Uterus (tissue), 4 donors: Measurements from ENCODE around the gene BCCIP. TPM values are rescaled to one million over a fixed set of nuclear protein-coding genes. Genes with fewer than 3 reads are reported as not detected.

Experiments
- DNase-seq, 2 donors: peaks; one replicate each; pipeline ENCODE4 v3.0.0-alpha.2; 2019 to 2020
- H3K27ac ChIP-seq, 2 donors: fragments of 200-600 bp; sonication (generic); 1 replicate in 1 of 2; 2 replicates in 1 of 2; pipeline ENCODE4 v1.5.1; 2016 to 2018
- H3K27me3 ChIP-seq, 2 donors: fragments of 200-600 bp; sonication (generic); one replicate each; pipeline ENCODE4 v1.5.1; 2018 to 2019; ENCODE audit warnings: control low read depth in 1 of 2
- H3K36me3 ChIP-seq, 2 donors: fragments of 200-600 bp; sonication (generic); one replicate each; pipeline ENCODE4 v1.5.1; 2019; ENCODE audit warnings: control low read depth in 1 of 2
- H3K4me1 ChIP-seq, 2 donors: fragments of 200-600 bp; sonication (generic); one replicate each; pipeline ENCODE4 v1.5.1; 2018 to 2019; ENCODE audit warnings: control low read depth in 1 of 2
- H3K4me3 ChIP-seq, 2 donors: fragments of 200-600 bp; sonication (generic); 1 replicate in 1 of 2; 2 replicates in 1 of 2; pipeline ENCODE4 v1.5.1; 2018 to 2019; ENCODE audit warnings: mild to moderate bottlenecking in 1 of 2
- H3K9me3 ChIP-seq, 2 donors: fragments of 200-600 bp; sonication (generic); one replicate each; pipeline ENCODE4 v1.5.1; 2019; ENCODE audit warnings: control low read depth in 1 of 2
- POLR2A ChIP-seq, 2 donors: fragments of 450-650 bp; IDR thresholded peaks; one replicate each; pipeline ENCODE4 v1.6.1; 2016; ENCODE audit warnings: antibody characterized with exemption in 2 of 2, mild to moderate bottlenecking in 1 of 2, moderate library complexity in 1 of 2
- intact Hi-C: fragments of 100-400 bp; cut with DNase I; formaldehyde crosslinking; loops from one replicate; pipeline ENCODE4 v1.15.1; 2023; ENCODE audit warnings: low total_unique reads
- total RNA-seq, 4 donors: library from RNA; depleted of rRNA in 3 of 4; stranded (reverse); fragments of >200 nt in 3 of 4; gene quantifications; one replicate each; pipeline versions ENCODE4 v1.1.0 to v1.2.4, GENCODE V29; 2014 to 2023
- TF ChIP-seq, protein P1 (sequence below), 4 experiments: fragments of 200-600 bp in 2 of 4; fragments of 450-650 bp in 2 of 4; sonication (generic) in 2 of 4; IDR thresholded peaks; one replicate each; pipeline ENCODE4 v1.5.1; 2016 to 2019; ENCODE audit warnings: antibody characterized with exemption in 4 of 4, mild to moderate bottlenecking in 2 of 4, moderate library complexity in 1 of 4
- donor health status: DM: yes; HTN: yes; CAD: no.

The BCCIP gene
- total RNA-seq, 4 donors from 2014 or later = 10.8 to 59.0 (median 28.8) TPM

DNA sequence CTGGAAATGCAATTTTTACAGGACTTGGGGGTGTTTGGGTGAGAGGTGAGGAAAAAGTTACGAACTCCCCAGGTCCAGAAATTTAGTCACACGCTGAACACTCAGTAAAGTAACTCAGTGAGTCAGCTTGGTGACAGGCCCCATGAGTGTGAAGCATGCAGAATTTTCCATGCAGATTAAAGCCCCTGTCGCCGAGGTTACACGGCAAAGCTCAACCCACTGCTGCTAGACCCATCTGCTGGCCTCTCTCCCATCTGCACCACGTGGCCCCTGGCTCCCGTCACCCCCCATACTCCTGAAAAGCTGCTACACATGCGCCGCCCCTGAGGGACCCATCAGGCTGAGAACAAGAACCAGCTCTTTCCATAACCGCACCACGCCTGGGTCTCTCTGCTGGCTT lies 40.7 kb upstream of the BCCIP start:
- Histone ChIP-seq H3K27me3 (no peaks in the 10 kb centered on the region), H3K4me1 (no peaks in the 10 kb centered on the region), H3K4me3 (no peak overlapping the region), H3K36me3 (no peaks in the 10 kb centered on the region), H3K9me3 (no peaks in the 10 kb centered on the region), H3K27ac (no peak overlapping the region)
- DNase-seq = no peak
- intact Hi-C loops = no loop called here
- TF ChIP-seq, protein P1, sequence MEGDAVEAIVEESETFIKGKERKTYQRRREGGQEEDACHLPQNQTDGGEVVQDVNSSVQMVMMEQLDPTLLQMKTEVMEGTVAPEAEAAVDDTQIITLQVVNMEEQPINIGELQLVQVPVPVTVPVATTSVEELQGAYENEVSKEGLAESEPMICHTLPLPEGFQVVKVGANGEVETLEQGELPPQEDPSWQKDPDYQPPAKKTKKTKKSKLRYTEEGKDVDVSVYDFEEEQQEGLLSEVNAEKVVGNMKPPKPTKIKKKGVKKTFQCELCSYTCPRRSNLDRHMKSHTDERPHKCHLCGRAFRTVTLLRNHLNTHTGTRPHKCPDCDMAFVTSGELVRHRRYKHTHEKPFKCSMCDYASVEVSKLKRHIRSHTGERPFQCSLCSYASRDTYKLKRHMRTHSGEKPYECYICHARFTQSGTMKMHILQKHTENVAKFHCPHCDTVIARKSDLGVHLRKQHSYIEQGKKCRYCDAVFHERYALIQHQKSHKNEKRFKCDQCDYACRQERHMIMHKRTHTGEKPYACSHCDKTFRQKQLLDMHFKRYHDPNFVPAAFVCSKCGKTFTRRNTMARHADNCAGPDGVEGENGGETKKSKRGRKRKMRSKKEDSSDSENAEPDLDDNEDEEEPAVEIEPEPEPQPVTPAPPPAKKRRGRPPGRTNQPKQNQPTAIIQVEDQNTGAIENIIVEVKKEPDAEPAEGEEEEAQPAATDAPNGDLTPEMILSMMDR (IDR thresholded peaks at IDR 0.05) = no peak
- TF ChIP-seq POLR2A (IDR thresholded peaks at IDR 0.05) = no peak

GRCh38 chr10:125783408-125783807 lies 39.9 kb upstream of the BCCIP start:
- TF ChIP-seq, protein P1 (IDR thresholded peaks at IDR 0.05) = no peak
- no peak for TF ChIP-seq POLR2A (IDR thresholded peaks at IDR 0.05)
- Histone ChIP-seq H3K4me1 (no peaks in the 10 kb centered on the region), H3K36me3 (no peaks in the 10 kb centered on the region), H3K9me3 (no peaks in the 10 kb centered on the region), H3K4me3 (no peak overlapping the region), H3K27ac (no peak overlapping the region), H3K27me3 (no peaks in the 10 kb centered on the region)
- intact Hi-C loops = no loop called here
- DNase-seq = no peak

- H3K36me3 ChIP-seq = no peaks in the 10 kb centered on the region
- H3K27ac ChIP-seq = no peak overlapping the region
- no peaks in the 10 kb centered on the region for H3K9me3 ChIP-seq
- DNase-seq = no peak
- no peaks in the 10 kb centered on the region for H3K4me1 ChIP-seq
- H3K4me3 ChIP-seq = no peak overlapping the region
- H3K27me3 ChIP-seq = no peaks in the 10 kb centered on the region
- no peak for TF ChIP-seq POLR2A (IDR thresholded peaks at IDR 0.05)
- TF ChIP-seq, protein P1 (IDR thresholded peaks at IDR 0.05) = no peak
- intact Hi-C loops = no loop called here
Measured at GRCh38 chr10:125783957-125784356, 39.4 kb upstream of the BCCIP start.

DNA sequence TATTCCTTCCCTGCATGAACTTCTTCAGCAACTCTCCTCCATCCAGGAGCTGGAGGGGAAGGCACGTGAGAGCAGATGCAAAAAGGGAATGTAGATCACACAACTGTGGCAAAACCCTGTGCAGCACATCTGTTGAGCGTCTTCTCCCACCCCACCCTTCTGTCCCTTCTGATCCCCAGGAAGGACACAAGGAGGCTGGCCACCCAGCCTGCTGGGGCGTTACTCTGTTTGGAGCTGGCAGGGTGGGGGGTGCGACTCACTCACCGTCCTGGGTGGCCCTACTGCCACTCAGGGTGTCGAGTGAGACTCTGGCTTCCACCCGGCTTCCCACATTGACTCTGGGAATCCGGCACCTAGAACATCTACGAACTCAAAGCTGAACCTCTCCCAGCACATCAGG lies 37.6 kb upstream of the BCCIP start:
- H3K4me1 ChIP-seq = no peaks in the 10 kb centered on the region
- no peak for TF ChIP-seq POLR2A (IDR thresholded peaks at IDR 0.05)
- TF ChIP-seq, protein P1 (IDR thresholded peaks at IDR 0.05) = no peak
- no peaks in the 10 kb centered on the region for H3K9me3 ChIP-seq
- no peak overlapping the region for H3K4me3 ChIP-seq
- no peak overlapping the region for H3K27ac ChIP-seq
- DNase-seq = no peak
- H3K27me3 ChIP-seq = no peaks in the 10 kb centered on the region
- H3K36me3 ChIP-seq = no peaks in the 10 kb centered on the region
- intact Hi-C loops = no loop called here

DNA sequence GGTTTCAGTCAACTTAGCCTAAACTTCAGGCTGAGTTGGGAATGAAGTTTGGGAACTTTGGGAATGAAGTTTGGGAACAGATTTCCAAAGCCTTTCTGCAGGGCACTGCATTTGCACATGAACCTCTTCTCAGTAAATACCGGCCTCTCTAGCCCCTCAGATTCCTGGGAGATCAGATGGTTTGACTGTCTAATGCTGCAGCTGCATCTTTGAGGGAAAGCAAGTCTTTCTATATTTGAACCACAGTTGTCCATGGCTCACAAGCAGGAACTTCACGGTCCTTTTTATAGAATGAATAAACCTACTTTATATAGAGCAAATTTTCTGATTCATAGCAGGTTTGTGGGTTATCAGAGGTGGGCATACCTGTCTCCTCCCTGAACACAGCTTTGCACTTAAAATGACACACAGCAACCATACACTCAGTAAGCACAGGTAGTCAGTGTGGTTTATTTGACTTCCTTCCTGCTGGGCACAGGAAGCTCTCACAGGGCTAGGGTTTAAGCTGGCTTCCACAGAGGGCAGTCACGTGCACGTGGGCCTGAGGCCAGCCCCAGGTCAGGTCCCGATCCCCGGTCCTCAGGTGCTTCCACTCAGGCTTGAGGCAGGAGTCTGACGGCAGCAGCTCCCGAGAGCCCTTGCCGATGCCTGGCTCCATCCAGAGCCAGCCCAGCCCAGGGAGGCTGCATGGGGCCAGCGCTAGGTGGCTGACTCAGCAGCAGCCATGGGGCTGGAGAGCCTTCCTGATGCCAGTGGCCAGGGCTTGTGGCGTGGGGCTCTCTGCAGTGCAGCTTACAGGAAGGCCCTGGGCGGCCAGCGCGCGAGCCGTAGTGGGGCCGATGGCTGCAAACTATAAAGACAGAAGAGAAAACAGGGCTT lies 35.0 kb upstream of the BCCIP start:
- Histone ChIP-seq H3K36me3 (no peaks in the 10 kb centered on the region), H3K4me1 (no peaks in the 10 kb centered on the region), H3K27me3 (no peaks in the 10 kb centered on the region), H3K4me3 (no peak overlapping the region), H3K9me3 (no peaks in the 10 kb centered on the region), H3K27ac (no peak overlapping the region)
- no peak for TF ChIP-seq POLR2A (IDR thresholded peaks at IDR 0.05)
- TF ChIP-seq, protein P1 (IDR thresholded peaks at IDR 0.05) = no peak
- intact Hi-C loops = no loop called here
- DNase-seq = no peak
